Renal pelvis (tissue), 4 donors: ENCODE data around the gene LBR. TPM values are rescaled to one million over a fixed set of nuclear protein-coding genes. Genes with fewer than 3 reads are reported as not detected.
A peak's percentile ranks its signal among the peaks of the same experiment; 100 is the strongest.

Experiments
- DNase-seq: peaks from one replicate; pipeline ENCODE4 v3.0.0-alpha.2; 2013
- polyA plus RNA-seq, 3 donors: library from polyadenylated mRNA; unstranded; fragments of 120-200 nt; gene quantifications; one replicate each; pipeline ENCODE4 v1.2.1, GENCODE V29; 2013; ENCODE audit not compliant: insufficient read length in 3 of 3

The LBR gene
- polyA plus RNA-seq, 3 donors: 76.0 to 92.6 (median 90.4) TPM

DNA sequence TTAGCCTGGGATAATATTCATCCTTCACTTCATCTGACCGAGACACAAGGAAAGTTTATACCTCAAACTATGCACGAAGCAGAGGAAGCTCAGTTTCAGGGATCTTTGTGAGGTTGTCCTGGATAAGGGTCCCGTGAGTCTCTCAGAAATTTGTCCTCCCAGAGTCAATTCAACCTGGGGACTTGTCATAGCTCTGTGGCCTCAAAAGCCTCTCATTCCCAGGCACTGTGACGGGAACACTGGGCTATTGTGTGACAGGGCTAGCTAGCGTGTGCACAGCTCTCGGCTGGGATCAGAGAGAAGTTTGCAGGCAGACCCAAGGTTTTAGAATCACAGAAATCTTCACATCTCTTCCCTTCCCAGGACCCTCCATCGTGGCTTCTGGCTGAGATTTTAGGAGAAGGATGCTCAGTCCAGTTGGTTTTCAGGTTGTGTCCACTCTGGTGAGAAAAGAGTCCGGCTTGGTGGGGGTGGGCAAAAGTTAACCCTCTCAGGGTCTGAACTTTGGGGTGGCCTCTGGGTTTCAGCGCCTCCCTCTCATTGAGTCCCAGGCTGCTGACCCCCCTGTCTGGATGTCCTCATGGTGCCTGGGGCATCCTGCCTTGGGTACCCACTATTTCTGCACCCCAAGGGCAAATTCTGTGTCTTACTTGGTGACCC is 20.4 kb upstream of the LBR start:
- DNase-seq: no peak

DNA sequence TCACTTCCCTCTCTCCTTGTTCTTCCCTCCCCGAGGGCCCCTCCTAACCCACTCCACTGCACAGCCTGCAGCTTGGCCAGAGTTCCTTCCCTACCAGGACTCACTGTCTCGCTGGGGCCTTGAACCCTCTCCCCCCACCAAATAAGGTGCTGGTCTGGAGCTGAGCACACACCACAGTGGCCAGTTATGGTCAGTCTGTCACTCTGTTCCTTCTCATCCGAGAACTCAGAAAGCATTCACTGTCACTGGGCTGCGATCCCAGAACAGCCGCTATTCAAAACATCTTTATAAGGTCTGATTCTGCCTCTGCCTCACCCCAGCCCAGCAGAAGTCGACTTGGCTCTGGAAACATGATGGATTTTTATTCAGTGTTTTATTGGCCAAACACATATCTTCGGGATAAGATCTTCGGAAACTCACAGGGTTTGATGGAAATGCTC is 19.8 kb upstream of the LBR start:
- DNase-seq: no peak

DNA sequence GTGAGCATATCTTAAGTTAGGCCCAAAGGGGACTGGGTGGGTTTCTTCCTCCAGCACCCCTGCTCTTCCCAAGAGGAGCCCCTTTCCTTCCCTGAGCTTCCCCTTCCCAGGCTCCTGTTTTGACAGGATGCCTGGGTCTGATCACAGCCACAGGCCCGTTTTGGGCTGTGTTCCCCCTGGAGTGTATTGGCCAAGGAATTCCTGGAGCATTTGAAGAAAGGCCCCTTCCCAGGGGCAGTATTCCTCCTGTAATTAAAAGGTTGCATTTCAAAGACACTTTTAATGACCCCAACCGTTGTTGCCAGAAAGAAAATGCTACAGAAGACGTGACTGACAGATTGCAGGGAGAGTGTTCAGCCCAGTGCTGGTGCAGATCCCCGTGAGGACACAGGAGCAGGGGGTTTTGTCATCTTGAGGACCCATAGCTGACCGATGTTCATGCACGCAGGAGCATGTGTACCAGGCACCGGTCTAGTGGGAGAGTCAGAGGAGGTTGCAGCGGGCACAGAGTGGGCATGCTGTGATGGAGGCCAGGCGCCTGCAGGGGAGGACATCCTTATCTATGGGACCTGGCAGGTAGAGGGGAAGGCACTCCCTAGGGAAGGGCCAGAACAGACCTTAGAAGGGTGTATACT is 19.3 kb upstream of the LBR start:
- DNase-seq: no peak

- DNase-seq: no peak
Observed at GRCh38 chr1:225446595-225446960, 18.7 kb upstream of the LBR start.

- DNase-seq: no peak
Observed at GRCh38 chr1:225445639-225446594, 18.1 kb upstream of the LBR start.

- DNase-seq: no peak
Observed at GRCh38 chr1:225442123-225442505, 14.3 kb upstream of the LBR start.

DNA sequence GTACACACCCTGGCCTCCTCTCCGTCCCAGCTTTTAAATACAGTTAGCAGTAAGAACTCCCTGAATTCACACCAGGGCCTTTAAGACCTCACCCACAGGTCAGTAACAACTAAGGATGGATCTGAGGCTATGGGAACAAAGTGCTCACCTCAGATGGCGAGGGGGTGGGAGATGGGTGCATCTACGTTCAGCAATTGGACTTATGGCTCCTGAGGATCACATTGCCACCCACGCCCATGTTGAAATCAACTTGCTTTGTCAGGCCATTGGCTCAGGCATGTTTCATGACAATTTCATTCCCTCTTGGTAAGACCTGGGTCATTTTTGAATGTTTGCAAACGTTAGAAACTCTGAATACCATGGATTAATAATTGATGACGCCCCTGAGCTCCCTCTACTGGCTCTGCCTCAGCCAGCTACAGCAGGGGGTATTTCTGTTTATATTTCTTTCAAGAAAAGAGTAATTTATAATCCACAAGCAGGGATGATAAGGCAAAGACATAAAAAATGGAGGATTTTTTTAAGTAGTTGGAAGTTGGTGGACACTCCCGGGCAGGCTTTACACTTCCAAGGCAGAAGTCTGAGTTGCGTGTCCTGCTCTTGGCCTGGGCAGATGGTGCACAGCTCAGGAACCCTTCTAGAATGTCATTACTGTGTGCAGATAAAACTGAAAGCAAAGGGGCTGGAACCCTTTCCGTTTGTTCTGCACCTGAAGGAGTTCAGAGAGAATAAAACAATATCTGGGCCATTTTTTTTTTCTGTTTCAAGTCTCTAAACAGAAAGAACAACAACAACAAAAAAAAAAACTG is 13.7 kb upstream of the LBR start:
- no peak for DNase-seq

GRCh38 chr1:225440380-225441221 is 12.8 kb upstream of the LBR start:
- no peak for DNase-seq

DNA sequence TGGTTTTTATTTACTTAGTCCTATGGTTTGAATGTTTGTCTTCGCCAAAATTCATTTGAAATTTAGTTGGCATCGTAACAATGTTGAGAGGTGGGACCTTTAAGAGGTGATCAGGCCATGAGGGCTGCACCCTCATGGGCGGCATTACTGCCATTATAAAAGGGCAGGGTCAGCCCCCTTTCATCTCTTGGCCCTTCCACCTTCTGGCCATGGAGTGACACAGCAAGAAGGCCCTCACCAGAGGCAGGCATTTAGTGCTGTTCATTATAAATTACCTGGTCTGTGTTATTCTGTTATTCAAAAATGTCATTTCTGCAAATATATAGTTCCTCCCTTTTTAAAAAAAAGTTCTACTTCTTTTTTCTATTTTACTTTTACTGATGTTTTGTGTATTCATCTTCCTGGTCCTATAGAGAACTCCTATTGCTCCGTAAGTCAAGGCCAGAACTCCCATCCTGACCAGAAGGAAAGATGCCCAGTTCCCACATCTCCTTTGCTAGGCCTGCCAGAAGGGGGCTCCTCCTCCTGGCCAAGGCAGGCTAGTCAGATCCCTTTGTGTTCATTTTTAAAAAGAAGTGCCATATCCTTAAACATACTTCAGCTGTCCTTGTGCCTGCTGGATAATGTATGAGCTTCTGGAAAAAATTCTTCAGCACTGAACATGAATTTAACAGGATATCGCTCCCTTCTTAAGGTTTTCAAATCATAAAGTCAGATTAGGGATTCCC is 10.0 kb upstream of the LBR start:
- DNase-seq: no peak

- DNase-seq: no peak
Observed at GRCh38 chr1:225435957-225436392, 8.1 kb upstream of the LBR start.

- no peak for DNase-seq
Observed at GRCh38 chr1:225435487-225435886, 7.6 kb upstream of the LBR start.

DNA sequence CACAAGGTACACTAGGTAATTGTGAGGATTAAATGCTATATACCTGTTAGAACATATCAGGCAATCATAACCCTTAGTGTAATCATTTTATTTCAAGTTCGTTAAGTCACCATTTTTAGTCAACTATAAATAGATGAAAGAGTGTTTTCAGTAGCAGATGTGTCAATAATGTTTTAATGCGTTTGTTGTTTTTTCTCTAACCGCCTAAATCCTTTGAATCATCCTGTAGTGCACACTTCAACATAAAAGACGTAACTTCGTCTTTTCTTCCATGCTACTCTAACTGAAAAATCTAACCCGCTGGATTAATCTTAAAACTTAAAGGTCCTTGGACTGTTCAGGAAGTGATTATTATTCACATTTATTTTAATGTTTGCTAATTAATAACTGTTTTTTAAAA is 7.2 kb upstream of the LBR start:
- DNase-seq: no peak

- DNase-seq: no peak
Observed at GRCh38 chr1:225434046-225434445, 6.2 kb upstream of the LBR start.

DNA sequence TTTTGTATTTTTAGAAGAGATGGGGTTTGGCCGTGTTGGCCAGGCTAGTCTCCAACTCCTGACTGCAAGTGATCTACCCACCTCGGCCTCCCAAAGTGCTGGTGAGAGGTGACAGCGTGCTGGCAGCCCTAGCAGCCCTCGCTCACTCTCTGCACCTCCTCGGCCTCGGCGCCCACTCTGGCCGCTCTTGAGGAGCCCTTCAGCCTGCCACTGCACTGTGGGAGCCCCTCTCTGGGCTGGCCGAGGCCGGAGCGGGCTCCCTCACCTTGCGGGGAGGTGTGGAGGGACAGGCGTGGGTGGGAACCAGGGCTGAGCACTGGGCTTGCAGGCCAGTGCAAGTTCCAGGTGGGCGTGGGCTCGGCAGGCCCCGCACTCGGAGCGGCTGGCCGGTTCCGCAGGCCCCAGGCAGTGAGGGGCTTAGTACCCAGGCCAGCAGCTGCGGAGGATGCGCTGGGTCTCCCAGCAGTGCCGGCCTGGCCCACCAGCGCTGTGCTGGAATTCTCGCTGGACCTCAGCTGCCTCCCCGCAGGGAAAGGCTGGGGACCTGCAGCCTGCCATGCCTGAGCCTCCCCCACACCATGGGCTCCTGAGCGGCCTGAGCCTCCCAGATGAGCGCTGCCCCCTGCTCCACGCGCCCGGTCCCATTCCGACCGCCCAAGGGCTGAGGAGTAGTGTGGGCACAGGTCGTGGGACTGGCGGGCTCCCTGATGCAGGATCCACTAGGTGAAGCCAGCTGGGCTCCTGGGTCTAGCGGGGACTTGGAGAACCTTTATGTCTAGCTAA is 3.4 kb upstream of the LBR start:
- no peak for DNase-seq

DNA sequence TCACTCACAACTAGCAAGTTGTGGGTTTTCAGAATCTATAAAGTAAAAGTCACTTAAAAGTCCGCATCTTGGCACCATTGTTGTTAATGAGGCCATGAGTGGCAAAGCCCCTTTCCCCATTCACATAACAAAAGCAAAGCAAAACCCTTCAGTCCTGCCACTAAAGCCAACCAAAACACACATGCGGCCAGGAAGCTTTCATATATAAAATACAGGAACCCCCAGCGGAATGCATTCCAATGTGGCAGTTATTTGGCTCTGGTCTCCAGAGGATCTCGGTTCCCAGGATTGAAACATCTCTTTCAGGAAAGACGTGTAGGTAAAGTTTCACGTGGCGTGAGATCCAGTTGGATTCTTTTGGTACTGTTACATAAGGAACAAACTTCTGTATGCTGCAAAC is 2.5 kb upstream of the LBR start:
- no peak for DNase-seq

- DNase-seq: no peak
Observed at GRCh38 chr1:225428881-225429455, 1.1 kb upstream of the LBR start.

DNA sequence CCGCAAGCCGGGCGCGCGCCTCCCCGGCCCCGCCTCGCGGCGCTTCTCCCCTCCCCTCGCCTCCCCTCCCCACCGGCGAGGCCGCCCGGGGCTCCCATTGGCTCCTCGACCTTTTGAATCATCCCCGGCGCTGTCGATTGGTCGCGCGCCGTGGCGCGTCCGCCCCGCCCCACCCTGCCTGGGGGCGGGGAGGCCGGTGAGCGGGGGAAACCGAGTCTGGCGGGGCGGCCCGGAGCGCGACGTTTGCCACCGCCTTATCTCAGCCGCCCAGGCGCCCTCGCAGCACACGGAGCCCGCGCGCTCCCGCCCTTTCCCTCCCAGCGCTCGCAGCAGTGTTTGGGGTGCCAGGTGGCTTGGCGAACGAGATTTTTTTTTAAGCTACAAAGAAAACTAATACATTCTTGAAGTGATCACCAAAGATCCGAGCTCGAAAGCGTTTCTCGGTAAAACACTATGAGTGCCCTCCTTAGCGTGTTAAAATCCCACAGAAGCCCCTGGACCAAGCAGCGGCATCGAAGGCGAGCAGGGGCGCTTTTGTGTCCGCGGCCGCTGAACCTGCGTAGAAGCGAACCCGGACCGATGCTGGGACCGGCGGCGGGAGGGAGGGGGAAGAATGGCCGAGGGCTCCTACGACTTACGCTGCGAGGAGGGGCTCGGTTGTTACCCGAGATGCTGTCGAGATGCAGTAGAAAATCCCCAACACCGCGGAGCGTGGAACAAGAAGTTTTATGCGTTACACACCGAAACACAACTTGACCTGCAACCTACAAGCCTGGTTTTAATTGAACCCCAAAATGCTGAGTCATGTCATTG is 436 bp upstream of the LBR start:
- peak; percentile 92 for DNase-seq
